Small intestine (tissue), 7 donors: ENCODE measurements around the gene FAM83G. TPM values are rescaled to one million over a fixed set of nuclear protein-coding genes. Genes with fewer than 3 reads are reported as not detected.

Experiments used
- DNase-seq, 2 donors: peaks; one replicate each; pipeline versions ENCODE4 v3.0.0 to v3.0.0-alpha.2; 2013
- FAIRE-seq: peaks from 2 replicates; lab custom pipeline; 2012; peaks lifted over from hg19 to GRCh38; lab: Jason Lieb, UNC
- H3K27ac ChIP-seq, 3 donors: one replicate each; pipeline ENCODE4 v1.5.1; 2013; ENCODE audit warnings: low read length in 2 of 3, mild to moderate bottlenecking in 2 of 3, control low read depth in 1 of 3, inconsistent platforms in 1 of 3, low read depth in 1 of 3, moderate library complexity in 1 of 3
- H3K27me3 ChIP-seq, 3 donors: one replicate each; pipeline ENCODE4 v1.6.1; 2013; ENCODE audit warnings: low read length in 3 of 3, inconsistent platforms in 1 of 3; ENCODE audit not compliant: control insufficient read depth in 3 of 3, insufficient read depth in 3 of 3
- H3K36me3 ChIP-seq, 3 donors: one replicate each; pipeline ENCODE4 v1.6.1; 2013; ENCODE audit warnings: low read length in 3 of 3, inconsistent platforms in 1 of 3, low read depth in 1 of 3, mild to moderate bottlenecking in 1 of 3, moderate library complexity in 1 of 3; ENCODE audit not compliant: control insufficient read depth in 3 of 3, insufficient read depth in 2 of 3
- H3K4me1 ChIP-seq, 3 donors: one replicate each; pipeline ENCODE4 v1.6.1; 2013; ENCODE audit warnings: low read length in 2 of 3, inconsistent platforms in 1 of 3, low read depth in 1 of 3, mild to moderate bottlenecking in 1 of 3, moderate library complexity in 1 of 3; ENCODE audit not compliant: control insufficient read depth in 3 of 3, insufficient read depth in 2 of 3
- H3K4me3 ChIP-seq, 3 donors: one replicate each; pipeline ENCODE4 v1.5.1; 2013; ENCODE audit warnings: low read length in 3 of 3, control low read depth in 1 of 3, inconsistent platforms in 1 of 3, low read depth in 1 of 3, mild to moderate bottlenecking in 1 of 3, moderate library complexity in 1 of 3
- H3K9me3 ChIP-seq, 2 donors: one replicate each; pipeline ENCODE4 v1.6.1; 2013; ENCODE audit warnings: low read depth in 1 of 2, low read length in 1 of 2; ENCODE audit not compliant: control insufficient read depth in 2 of 2, insufficient read depth in 1 of 2
- WGBS, 3 donors: extraction: QIAGEN DNeasy Blood & Tissue Kit; methylation state at CpG; one replicate each; pipeline ENCODE4 v1.1.7; 2013; 5-methylcytosine and 5-hydroxymethylcytosine counted together
- polyA plus RNA-seq, 4 donors: library from polyadenylated mRNA; stranded (reverse) in 3 of 4; unstranded in 1 of 4; fragments of 200-250 nt in 3 of 4; fragments of 120-200 nt in 1 of 4; gene quantifications; one replicate each; pipeline versions ENCODE4 v1.2.1 to v1.2.3, GENCODE V29; 2013
- donor health status: healthy with polysubstance abuse.
- donor health status: control.
- donor health status: control.
- donor health status: Bipolar disorder and iron deficiency.
- donor health status: healthy.

FAM83G gene
- polyA plus RNA-seq, 4 donors, result 17.1 to 37.3 (median 29.1) TPM

DNA sequence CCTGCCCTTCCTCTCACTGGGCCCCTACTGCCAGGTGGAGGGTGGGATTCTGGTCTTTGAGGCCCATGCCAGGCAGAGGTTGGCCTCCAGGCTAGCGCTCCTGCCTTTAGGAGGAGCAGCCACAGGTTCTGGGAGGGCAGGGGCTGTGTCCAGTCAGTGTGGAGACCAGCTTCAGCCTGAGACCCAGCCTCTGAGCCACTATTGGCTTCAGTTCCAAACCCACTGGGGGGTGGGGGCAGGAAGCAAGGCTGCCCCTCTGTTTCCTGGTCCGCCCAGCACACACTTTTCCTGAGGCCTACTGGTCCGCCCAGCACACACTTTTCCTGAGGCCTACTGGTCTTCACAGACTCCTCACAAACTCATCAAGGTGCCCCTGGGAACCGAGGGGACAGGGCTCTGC, 36.2 kb downstream of the FAM83G start:
- no peaks in the 10 kb centered on the region for H3K27me3 ChIP-seq
- H3K4me1 ChIP-seq, result peaks cover 3 to 47% (median 3%) of the 10 kb centered on the region in 3 donors
- DNase-seq (no peak), FAIRE-seq (no peak)
- H3K9me3 ChIP-seq, result no peaks in the 10 kb centered on the region
- peaks cover 5 to 70% (median 5%) of the 10 kb centered on the region in 3 donors for H3K36me3 ChIP-seq
- H3K27ac ChIP-seq, result peak overlapping the region in 1 of 3 donors; percentile 89
- H3K4me3 ChIP-seq, result no peak overlapping the region
- 70 to 79% (median 76%) methylated on average over 3 to 4 of the region's 4 CpGs for WGBS, 3 donors

DNA sequence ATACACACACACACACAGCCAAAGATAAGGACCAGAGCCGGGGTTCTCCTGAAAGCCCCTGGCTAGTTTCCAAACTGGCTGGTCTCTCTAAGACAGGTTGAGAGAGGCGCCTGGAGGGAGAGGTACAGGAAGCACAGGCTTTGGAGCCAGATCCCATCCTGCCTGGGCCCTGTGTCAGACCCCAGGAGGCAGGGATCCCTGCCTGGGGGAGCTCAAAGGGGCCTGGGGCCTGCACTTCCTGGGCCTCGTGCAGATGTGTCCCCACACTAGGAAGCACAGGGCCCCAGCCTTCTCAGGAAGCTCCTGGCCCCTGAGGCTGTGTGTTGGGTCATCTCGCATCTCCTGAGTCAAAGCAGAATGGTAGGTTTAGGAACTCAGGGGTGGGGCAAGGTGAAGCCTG, 36.6 kb downstream of the FAM83G start:
- Histone ChIP-seq H3K27me3 (no peaks in the 10 kb centered on the region), H3K27ac (peak overlapping the region in 1 of 3 donors; percentile 89), H3K4me1 (peaks cover 3 to 51% (median 3%) of the 10 kb centered on the region in 3 donors), H3K36me3 (peaks cover 5 to 66% (median 5%) of the 10 kb centered on the region in 3 donors), H3K4me3 (no peak overlapping the region), H3K9me3 (no peaks in the 10 kb centered on the region)
- WGBS, 3 donors, result 18 to 56% (median 18%) methylated on average over 4 of the region's 4 CpGs
- DNase-seq, result peak; percentile 52 to 62
- FAIRE-seq, result no peak

- no peaks in the 10 kb centered on the region for H3K9me3 ChIP-seq
- H3K4me1 ChIP-seq, result peaks cover 3 to 60% (median 3%) of the 10 kb centered on the region in 3 donors
- H3K27ac ChIP-seq, result peak overlapping the region in 1 of 3 donors; percentile 89
- FAIRE-seq (no peak), DNase-seq (no peak)
- WGBS, 3 donors, result 58 to 65% (median 65%) methylated on average over 18 to 19 of the region's 19 CpGs
- H3K4me3 ChIP-seq, result no peak overlapping the region
- no peaks in the 10 kb centered on the region for H3K27me3 ChIP-seq
- H3K36me3 ChIP-seq, result peaks cover 3 to 57% (median 5%) of the 10 kb centered on the region in 3 donors
These were observed 37.5 kb downstream of the FAM83G start for GRCh38 chr17:18966831-18967624.

DNA sequence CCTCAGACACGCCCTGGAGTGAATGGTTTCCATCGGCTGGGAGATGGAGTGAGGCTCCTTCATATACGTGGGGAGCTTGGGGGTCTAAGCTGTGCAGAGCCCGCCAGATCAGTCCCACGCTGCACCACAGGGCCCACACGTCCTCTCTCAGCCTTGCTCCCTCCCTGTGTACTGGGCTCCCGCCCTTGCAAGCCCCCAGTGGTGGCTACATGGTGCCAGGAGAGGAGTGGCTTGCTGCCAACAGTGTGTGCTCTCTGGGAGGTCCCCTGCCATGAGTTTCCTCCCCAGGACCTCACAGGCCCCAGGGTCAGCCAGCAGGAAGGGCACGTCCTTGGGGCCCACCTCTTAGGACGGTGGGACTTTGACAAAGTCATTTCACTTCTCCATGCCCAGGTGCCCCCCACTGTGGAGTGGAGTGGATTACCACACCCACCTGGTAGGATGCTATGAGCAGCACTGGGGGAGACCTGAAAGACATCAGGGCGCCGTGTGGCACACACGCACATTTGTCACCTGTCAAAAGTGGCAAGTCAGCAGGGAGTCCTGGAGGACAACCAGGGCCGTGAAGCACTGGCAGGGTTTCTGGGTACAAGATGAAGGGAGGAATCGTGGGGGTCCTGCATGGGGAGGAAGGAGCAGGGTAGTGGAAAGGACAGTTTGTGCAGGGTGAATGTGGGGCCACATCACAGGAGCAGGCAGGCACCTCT, 38.9 kb downstream of the FAM83G start:
- no peak overlapping the region for H3K27ac ChIP-seq
- whole genome bisulfite sequencing, 3 donors, result 77 to 90% (median 80%) methylated on average over 13 to 14 of the region's 14 CpGs
- no peak overlapping the region for H3K4me3 ChIP-seq
- no peak for DNase-seq
- no peaks in the 10 kb centered on the region for H3K27me3 ChIP-seq
- peaks cover 3 to 71% (median 3%) of the 10 kb centered on the region in 3 donors for H3K4me1 ChIP-seq
- no peaks in the 10 kb centered on the region for H3K9me3 ChIP-seq
- H3K36me3 ChIP-seq, result peaks cover 0 to 44% (median 0%) of the 10 kb centered on the region in 3 donors
- no peak for FAIRE-seq

DNA sequence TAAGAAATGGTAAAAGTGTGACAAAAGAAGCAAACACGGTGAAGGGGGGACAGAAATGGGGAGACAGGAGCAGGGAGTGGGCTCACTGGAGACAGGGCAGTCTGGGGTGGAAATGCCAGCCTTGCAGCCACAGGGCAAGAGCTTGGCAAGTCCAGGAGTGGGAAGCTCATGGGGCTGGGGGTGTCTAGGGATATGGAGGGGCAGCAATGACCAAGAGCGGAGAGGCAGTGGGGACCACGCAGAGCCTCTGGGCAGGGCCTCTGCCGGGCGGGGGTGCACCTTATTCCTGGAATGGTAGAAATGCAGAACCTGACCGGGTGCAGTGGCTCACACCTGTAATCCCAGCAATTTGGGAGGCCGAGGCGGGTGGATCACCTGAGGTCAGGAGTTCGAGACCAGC, 40.0 kb downstream of the FAM83G start:
- H3K27me3 ChIP-seq, result no peaks in the 10 kb centered on the region
- no peak overlapping the region for H3K4me3 ChIP-seq
- FAIRE-seq (no peak), DNase-seq (no peak)
- peaks cover 0 to 32% (median 0%) of the 10 kb centered on the region in 3 donors for H3K36me3 ChIP-seq
- peaks cover 1 to 61% (median 3%) of the 10 kb centered on the region in 3 donors for H3K4me1 ChIP-seq
- H3K27ac ChIP-seq, result no peak overlapping the region
- 92 to 94% (median 93%) methylated on average over 9 of the region's 9 CpGs for WGBS, 3 donors
- H3K9me3 ChIP-seq, result no peaks in the 10 kb centered on the region

DNA sequence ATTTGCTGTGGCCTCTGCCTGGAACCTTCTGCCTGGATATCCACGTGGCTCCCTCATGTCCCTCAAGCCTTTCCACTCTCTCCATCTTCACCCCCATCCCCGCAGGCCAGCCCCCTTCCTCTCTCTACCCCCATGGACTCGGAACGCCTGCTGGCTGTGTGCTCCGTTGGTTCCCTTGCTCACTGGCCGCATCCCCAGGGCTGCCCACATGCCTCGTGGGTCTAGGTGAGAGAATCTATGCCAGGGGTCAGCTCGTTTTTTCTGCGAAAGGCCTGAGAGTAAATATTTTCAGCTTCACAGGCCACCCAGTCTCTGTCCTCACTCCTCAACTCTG, 40.6 kb downstream of the FAM83G start:
- FAIRE-seq (no peak), DNase-seq (no peak)
- Histone ChIP-seq H3K4me3 (no peak overlapping the region), H3K27me3 (no peaks in the 10 kb centered on the region), H3K4me1 (peaks cover 0 to 56% (median 1%) of the 10 kb centered on the region in 3 donors), H3K9me3 (no peaks in the 10 kb centered on the region), H3K36me3 (peaks cover 0 to 27% (median 0%) of the 10 kb centered on the region in 3 donors), H3K27ac (peak overlapping the region in 1 of 3 donors; percentile 65)
- WGBS, 3 donors, result 88 to 91% (median 90%) methylated on average over 9 of the region's 9 CpGs

- 59 to 78% (median 72%) methylated on average over 20 to 23 of the region's 23 CpGs for WGBS, 3 donors
- peak overlapping the region in 1 of 3 donors; percentile 65 for H3K27ac ChIP-seq
- H3K36me3 ChIP-seq, result peaks cover 0 to 21% (median 0%) of the 10 kb centered on the region in 3 donors
- H3K4me3 ChIP-seq, result no peak overlapping the region
- DNase-seq, result peak; percentile 32 to 81
- no peak for FAIRE-seq
- H3K27me3 ChIP-seq, result no peaks in the 10 kb centered on the region
- H3K9me3 ChIP-seq, result no peaks in the 10 kb centered on the region
- peaks cover 0 to 50% (median 0%) of the 10 kb centered on the region in 3 donors for H3K4me1 ChIP-seq
These were observed 41.2 kb downstream of the FAM83G start for GRCh38 chr17:18963126-18964017.

GRCh38 chr17:18962494-18962815, 42.1 kb downstream of the FAM83G start:
- Histone ChIP-seq H3K36me3 (peaks cover 0 to 12% (median 0%) of the 10 kb centered on the region in 3 donors), H3K4me3 (no peak overlapping the region), H3K9me3 (no peaks in the 10 kb centered on the region), H3K4me1 (peaks cover 0 to 40% (median 0%) of the 10 kb centered on the region in 3 donors), H3K27ac (peak overlapping the region in 1 of 3 donors; percentile 65), H3K27me3 (no peaks in the 10 kb centered on the region)
- no peak for FAIRE-seq
- peak in 1 of 2 donors; percentile 62 for DNase-seq
- WGBS, 3 donors, result 48 to 72% (median 50%) methylated on average over 6 of the region's 6 CpGs
